GM21360 (cell line): ENCODE measurements around the gene LMNA.
"Not testable (repeated sequence)": the region's sequence is repeated elsewhere in the genome, so short reads cannot be mapped to it uniquely, and the experiment has no call there.

Experiments used
- ATAC-seq: cut with Tn5 transposase; IDR thresholded peaks from one replicate; pipeline ENCODE4 v1.9.1; 2021; ENCODE audit warnings: mild to moderate bottlenecking, moderate library complexity; ENCODE audit not compliant: unreplicated experiment

Gene LMNA

GRCh38 chr1:156103521-156103947 is 11.0 kb upstream of the LMNA start:
- ATAC-seq, result no peak

GRCh38 chr1:156104065-156104810 is 10.3 kb upstream of the LMNA start:
- ATAC-seq, result no peak

DNA sequence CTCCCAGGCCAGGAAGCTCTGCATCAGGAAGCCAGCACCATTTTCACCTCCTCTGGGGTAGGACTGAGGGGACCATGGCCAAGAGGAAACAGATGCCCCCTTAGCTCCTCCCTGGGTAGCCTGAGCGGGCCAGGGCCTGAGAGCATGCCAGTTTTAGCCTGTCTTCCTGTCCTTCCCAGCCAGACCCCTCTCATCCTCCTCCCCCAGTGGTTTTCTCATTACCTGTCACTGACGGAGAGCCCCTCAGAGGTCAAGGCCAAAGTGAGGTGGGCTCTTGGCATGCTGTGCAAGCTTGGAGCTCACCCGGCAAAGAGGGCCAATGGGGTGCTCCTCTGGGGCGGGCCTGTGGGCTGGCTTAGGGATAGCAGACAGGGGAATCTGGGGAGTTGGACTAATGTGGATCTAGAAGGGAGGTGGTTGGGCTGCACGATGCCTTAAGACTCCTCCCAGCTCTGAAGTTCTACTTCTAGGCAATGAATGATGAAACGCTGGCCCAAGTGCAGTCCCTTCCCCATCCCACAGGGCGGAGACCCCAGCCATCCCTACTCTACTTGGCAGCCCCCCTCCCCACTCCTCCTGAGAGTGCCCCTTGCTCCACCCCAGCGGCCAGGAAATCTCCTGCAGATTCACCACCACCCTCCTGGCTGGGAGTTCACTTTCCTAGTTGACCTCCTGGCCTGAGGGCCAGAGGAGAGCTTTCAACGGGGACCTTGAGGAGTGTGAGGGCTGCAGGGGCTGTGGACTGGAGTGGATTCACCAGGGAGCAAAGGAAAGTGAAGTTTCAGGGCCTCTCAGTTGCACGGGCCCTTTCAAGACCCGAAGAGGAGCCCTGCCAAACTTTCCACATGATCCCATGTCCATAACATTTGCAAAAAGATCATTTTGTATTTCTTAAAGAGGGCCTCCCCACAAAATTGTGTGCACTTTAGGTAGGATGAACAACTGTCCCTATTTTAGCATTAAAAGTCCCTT is 9.4 kb upstream of the LMNA start:
- ATAC-seq, result no peak

DNA sequence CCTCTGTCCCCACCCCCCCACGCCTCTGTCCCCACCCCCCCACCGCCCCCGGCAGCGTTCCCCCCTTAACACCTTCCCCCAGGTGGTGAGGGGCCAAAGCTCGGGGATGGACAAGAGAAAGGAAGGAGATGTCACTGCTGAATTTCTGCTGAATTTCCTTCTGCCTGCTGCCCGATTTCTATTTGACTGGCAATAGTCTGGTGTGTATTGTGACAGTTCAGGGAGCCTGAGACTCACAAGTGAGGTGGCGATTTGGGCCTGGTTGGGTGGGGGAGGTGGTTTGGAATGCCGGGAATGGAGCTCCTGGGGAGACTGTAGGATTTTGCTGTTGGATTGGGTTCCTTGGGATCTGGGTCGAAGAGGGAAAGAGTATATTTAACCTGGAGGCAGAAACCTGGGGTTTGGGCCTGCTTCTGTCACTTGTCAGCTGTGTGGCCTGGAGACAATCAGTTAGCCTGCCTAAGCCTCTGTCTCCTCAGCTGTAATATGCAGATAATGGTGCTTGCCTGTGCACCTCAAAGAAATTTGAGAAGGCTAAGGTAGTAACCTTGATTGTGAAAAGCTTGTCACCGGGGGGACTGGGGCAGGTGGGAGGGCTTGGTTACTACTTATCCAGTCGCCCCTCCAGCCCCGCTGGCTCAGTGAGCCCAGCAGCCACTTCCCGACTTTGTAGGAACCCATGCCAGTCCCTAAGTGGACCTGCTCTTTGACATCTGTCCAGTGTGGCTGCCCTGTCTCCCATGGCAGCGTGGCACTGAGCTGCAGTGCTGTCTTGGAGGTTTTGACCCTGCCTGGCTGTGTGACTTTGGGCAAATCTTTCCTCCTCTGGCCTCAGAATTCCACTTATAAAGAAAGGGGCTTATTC is 7.7 kb upstream of the LMNA start:
- no peak for ATAC-seq

- no peak for ATAC-seq
These were observed 6.5 kb upstream of the LMNA start for GRCh38 chr1:156108057-156108456.

- ATAC-seq, result no peak
These were observed 5.8 kb upstream of the LMNA start for GRCh38 chr1:156108664-156109241.

DNA sequence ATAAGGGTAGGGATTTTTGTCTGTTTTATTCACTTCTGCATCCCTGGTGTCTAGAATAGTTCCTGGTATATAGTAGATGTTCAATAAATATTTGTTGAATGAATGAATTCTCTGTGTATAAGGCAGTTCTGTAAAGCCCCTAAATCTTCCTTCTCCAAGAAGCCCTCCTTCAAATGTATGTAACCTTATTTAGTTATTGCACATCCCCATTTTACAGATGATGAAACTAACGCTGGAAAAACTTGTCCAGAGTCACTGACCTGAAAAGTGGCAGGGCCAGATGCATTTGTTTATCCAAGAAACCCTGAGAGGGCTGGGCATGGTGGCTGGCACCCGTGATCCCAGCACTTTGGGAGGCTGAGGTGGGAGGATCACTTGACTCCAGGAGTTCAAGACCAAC is 4.3 kb upstream of the LMNA start:
- no peak for ATAC-seq

DNA sequence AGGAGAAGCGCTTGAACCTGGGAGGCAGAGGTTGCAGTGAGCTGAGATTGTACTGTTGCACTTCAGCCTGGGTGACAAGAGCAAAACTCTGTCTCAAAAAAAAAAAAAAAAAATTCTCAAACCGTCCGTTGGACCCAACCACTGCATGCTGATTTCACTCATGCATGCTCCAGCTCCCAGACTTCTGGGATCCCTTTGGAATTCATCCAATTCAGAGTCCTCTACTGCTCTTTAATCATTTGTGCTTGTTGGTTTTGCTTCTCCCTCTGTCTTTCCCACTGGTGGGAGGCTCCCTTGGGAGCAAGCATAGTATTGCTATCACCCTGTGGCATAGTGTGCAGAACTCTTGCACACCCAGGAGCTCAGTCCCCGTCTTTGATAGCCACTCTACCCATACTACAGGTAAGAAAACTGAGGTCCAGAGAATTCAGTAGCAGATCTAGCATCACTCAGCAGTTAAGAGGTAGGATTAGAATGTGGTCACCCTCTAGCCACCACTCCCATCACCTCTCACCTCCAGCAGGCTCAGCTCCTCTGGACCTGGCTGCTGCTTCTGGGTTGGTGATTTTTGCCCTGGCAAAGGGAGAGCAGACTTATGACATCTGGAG is 3.1 kb upstream of the LMNA start:
- ATAC-seq, result no peak

DNA sequence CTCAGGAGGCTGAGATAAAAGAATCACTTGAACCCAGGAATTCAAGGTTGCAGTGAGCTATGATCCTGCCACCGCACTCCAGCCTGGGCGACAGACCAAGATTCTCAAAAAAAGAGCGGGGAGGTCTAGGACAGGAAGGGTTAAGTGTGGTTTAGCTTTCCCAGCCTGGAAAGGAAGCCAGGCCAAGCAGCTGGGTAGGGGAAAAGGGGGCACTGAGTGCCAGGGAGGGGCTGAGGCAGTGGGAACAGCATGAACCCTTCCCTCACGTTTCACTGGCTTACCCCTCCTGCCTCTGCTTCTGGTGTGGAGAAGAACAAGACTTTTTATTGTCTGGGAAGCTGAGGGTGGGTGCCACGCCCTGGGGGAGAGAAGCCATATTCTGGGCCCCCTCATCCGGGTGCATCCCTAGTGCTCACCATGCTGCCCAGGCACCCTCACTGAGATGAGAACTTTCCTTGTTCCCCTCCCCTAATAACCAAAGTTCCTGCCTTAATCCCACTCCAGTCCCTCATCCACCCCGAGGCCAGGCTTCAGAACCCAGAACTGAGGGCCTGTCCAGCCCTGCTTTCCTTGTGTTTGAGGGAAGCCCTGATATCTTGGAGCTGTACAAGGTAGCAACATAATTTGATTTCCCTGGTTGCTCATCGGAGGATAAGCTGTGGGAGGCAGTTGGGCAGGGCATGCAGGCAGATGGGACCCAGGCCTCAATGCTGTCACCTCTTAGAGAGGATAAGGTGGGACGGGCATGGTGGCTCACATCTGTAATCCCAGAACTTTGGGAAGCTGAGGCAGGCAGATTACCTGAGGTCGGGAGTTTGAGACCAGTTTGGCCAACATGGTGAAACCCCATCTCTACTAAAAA is 2.0 kb upstream of the LMNA start:
- ATAC-seq, result no peak

DNA sequence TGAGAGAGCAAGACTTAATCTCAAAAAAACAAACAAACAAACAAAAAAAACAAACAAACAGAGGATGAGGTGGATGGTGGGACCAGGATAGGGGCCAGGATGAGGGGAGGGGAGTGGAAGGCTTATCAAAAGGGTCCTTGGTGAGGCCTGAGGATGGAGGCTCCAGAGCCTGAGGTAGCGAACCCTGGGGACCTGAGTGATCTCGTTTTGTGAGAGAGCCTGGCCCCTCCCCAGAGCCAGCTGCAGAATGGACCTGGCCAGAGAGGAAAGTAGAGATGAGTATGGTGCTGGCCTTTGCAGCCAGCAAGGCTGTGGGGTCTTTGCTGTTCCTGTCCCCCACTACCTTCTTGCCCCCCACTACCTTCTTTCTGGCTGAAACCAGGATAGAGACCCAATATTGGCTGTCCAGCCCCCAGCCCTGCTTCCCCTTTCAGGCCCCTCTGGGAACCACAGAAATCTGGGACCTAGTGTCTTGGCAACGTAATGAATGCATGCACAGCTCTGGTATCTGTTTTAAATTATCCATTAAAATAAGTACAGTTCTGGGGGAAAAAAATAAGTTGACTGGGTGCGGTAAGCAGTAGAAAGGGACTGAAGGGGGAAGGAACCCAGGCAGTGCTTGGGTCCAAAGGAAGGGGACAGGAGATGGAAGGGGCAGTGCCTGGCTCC is 1.1 kb upstream of the LMNA start:
- no peak for ATAC-seq

DNA sequence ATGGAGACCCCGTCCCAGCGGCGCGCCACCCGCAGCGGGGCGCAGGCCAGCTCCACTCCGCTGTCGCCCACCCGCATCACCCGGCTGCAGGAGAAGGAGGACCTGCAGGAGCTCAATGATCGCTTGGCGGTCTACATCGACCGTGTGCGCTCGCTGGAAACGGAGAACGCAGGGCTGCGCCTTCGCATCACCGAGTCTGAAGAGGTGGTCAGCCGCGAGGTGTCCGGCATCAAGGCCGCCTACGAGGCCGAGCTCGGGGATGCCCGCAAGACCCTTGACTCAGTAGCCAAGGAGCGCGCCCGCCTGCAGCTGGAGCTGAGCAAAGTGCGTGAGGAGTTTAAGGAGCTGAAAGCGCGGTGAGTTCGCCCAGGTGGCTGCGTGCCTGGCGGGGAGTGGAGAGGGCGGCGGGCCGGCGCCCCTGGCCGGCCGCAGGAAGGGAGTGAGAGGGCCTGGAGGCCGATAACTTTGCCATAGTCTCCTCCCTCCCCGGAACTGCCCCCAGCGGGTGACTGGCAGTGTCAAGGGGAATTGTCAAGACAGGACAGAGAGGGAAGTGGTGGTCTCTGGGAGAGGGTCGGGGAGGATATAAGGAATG is 505 bp downstream of the LMNA start:
- peak; percentile 5 for ATAC-seq

DNA sequence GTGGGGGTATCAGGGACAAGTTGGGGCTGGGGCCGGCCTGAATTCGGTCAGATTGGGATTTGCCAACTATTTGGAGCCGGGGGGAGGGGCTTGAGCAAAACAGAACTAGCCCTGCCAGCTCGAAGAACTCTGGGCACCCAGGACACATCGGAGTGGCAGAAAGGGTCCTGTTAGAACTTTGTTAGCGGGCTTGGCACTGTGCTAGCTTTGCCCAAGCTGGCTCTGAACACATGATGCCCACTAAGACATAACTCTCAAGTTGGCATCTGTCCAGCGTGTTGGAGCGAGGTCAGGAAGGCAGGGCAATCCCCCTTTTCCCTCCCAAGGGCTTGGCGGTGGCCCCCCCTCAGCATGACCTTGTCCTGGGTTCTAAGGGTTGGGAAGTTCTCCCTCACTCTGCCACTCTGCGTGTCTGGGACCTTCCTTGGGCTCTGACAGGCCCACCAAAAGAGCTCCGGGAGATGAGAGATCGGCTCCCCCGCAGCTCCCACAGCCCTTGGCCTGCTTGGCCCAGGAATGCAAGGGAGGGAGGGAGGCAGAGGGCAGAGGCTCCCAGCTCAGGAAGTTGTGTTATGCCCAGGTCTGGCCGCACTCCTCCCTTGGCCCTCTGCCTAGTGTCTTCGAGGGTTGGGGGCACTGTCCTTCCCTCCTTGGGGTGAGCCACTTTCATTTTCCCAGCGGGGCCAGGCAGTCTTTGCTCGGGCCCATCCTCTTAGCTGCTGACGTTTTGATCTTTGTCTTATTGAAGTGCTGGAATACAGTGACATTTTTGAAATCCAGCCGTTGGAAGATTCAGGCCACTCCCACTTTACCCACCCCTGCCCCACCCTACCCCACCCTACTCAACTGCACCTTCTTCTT is 1.2 kb downstream of the LMNA start:
- no peak for ATAC-seq

DNA sequence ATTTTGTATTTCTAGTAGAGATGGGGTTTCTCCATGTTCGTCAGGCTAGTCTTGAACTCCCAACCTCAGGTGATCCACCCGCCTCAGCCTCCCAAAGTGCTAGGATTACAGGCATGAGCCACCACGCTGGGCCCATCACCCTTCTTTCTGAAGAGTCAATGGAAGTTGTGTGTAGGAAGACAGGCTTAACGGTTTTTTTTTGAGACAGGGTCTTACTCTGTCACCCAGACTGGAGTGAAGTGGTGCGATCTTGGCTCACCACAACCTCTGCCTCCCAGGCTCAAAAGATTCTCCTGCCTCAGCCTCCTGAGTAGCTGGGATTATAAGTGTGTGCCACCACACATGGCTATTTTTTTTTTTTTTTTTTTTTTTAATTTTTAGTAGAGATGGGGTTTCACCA is 2.2 kb downstream of the LMNA start:
- not testable (repeated sequence) for ATAC-seq

GRCh38 chr1:156117414-156118176 is 3.1 kb downstream of the LMNA start:
- no peak for ATAC-seq

GRCh38 chr1:156118177-156118868 is 3.8 kb downstream of the LMNA start:
- no peak for ATAC-seq
